SK-N-SH (cell line): ENCODE results near the gene FAM76A. TPM values are rescaled to one million over a fixed set of nuclear protein-coding genes. Genes with fewer than 3 reads are reported as not detected.

ENCODE experiments used
- CTCF ChIA-PET: fragments of 300-600, 350-600 bp; formaldehyde crosslinking; extraction: SDS; loops from one replicate; lab custom pipeline; 2021; lab: Yijun Ruan, JAX
- POLR2A ChIA-PET: fragments of 350-600 bp; sonication (Branson Sonifier 250); formaldehyde crosslinking; extraction: SDS; loops from one replicate; lab custom pipeline; 2020; ENCODE audit warnings: antibody characterized with exemption, inconsistent platforms; lab: Yijun Ruan, JAX
- DNase-seq: peaks from one replicate; pipeline ENCODE4 v3.0.0; 2012
- H2AFZ ChIP-seq: fragments of 200-600 bp; sonication (generic); 2 replicates; pipeline ENCODE4 v1.8.1; 2016; ENCODE audit warnings: antibody characterized with exemption, mild to moderate bottlenecking, low read depth
- H3F3A ChIP-seq: fragments of 200-600 bp; sonication (generic); replicated peaks from 2 replicates; pipeline ENCODE3; 2016; ENCODE audit warnings: antibody characterized with exemption, mild to moderate bottlenecking; ENCODE audit not compliant: insufficient read depth
- H3K27ac ChIP-seq, 2 experiments: fragments of 200-500 bp in 1 of 2; fragments of 200-600 bp in 1 of 2; sonication (Bioruptor generic) in 1 of 2; sonication (generic), shearing (Covaris generic) in 1 of 2; 2 replicates each; pipeline versions ENCODE4 v1.5.1 to v1.6.1; 2014 to 2016; ENCODE audit warnings: low read depth in 2 of 2, inconsistent platforms in 1 of 2, low read length in 1 of 2, mild to moderate bottlenecking in 1 of 2, mixed read lengths in 1 of 2
- H3K27me3 ChIP-seq: fragments of 200-600 bp; sonication (generic), shearing (Covaris generic); 2 replicates; pipeline ENCODE4 v1.6.1; 2016; ENCODE audit warnings: mixed run types; ENCODE audit not compliant: insufficient read depth
- H3K36me3 ChIP-seq, 2 experiments: fragments of 200-500 bp in 1 of 2; fragments of 200-600 bp in 1 of 2; sonication (Bioruptor generic) in 1 of 2; sonication (generic) in 1 of 2; replicated peaks in 1 of 2; 2 replicates each; pipeline versions ENCODE3 to v1.5.1; 2014 to 2016; ENCODE audit warnings: low read length in 1 of 2, mild to moderate bottlenecking in 1 of 2; ENCODE audit not compliant: insufficient read depth in 2 of 2, control insufficient read depth in 1 of 2
- H3K4me1 ChIP-seq, 2 experiments: fragments of 200-500 bp in 1 of 2; fragments of 200-600 bp in 1 of 2; sonication (Bioruptor generic) in 1 of 2; sonication (generic), shearing (Covaris generic) in 1 of 2; 2 replicates each; pipeline versions ENCODE4 v1.5.1 to v1.6.1; 2014 to 2016; ENCODE audit warnings: low read depth in 1 of 2, low read length in 1 of 2, mixed run types in 1 of 2; ENCODE audit not compliant: insufficient read depth in 2 of 2, control insufficient read depth in 1 of 2
- H3K4me2 ChIP-seq: fragments of 200-600 bp; sonication (generic), shearing (Covaris generic); 2 replicates; pipeline ENCODE4 v1.6.1; 2017; ENCODE audit warnings: mixed run types
- H3K4me3 ChIP-seq, 2 experiments: fragments of 200-500 bp in 1 of 2; fragments of 200-600 bp in 1 of 2; sonication (Bioruptor generic) in 1 of 2; sonication (generic), shearing (Covaris generic) in 1 of 2; 2 replicates each; pipeline versions ENCODE4 v1.5.1 to v1.8.1; 2014 to 2016; ENCODE audit warnings: low read depth in 2 of 2, inconsistent platforms in 1 of 2, low read length in 1 of 2, mild to moderate bottlenecking in 1 of 2, mixed read lengths in 1 of 2, moderate library complexity in 1 of 2
- H3K79me2 ChIP-seq: fragments of 200-600 bp; sonication (generic); 2 replicates; pipeline ENCODE4 v1.8.1; 2017; ENCODE audit warnings: mild to moderate bottlenecking; ENCODE audit not compliant: insufficient read depth
- H3K9ac ChIP-seq: fragments of 200-600 bp; sonication (generic); 2 replicates; pipeline ENCODE4 v1.6.1; 2017; ENCODE audit warnings: mixed run types
- H3K9me2 ChIP-seq: fragments of 200-600 bp; sonication (generic); 2 replicates; pipeline ENCODE4 v1.6.1; 2017; ENCODE audit warnings: mixed run types
- H3K9me3 ChIP-seq: fragments of 200-600 bp; sonication (generic); 2 replicates; pipeline ENCODE4 v1.6.1; 2017; ENCODE audit warnings: mixed run types, mild to moderate bottlenecking, moderate library complexity
- H4K20me1 ChIP-seq: fragments of 200-600 bp; sonication (generic); 2 replicates; pipeline ENCODE4 v1.6.1; 2017; ENCODE audit warnings: mild to moderate bottlenecking, mixed run types; ENCODE audit not compliant: insufficient read depth
- ELF1 ChIP-seq: IDR thresholded peaks from 2 replicates; pipeline ENCODE4 v1.4.0; 2012
- EP300 ChIP-seq, 2 experiments: IDR thresholded peaks; 2 replicates each; pipeline versions ENCODE4 v1.4.0 to v1.6.1; 2012; ENCODE audit warnings: borderline replicate concordance in 1 of 2, low read depth in 1 of 2, low read length in 1 of 2
- EZH2phosphoT487 ChIP-seq: fragments of 200-600 bp; sonication (generic); IDR thresholded peaks from 2 replicates; pipeline ENCODE4 v1.6.1; 2017; ENCODE audit warnings: low read depth, mixed run types, mild to moderate bottlenecking, antibody characterized with exemption, moderate library complexity, borderline replicate concordance
- FOSL2 ChIP-seq: IDR thresholded peaks from 2 replicates; pipeline ENCODE4 v1.4.0; 2012; ENCODE audit warnings: low read depth, mild to moderate bottlenecking, moderate library complexity, borderline replicate concordance
- FOXJ3 ChIP-seq: sonication (generic); formaldehyde crosslinking; IDR thresholded peaks from 2 replicates; pipeline ENCODE4 v1.5.1; 2020; ENCODE audit warnings: mild to moderate bottlenecking, missing genetic modification reagents
- JUND ChIP-seq: IDR thresholded peaks from 2 replicates; pipeline ENCODE4 v1.4.0; 2012
- MEF2A ChIP-seq: IDR thresholded peaks from 2 replicates; pipeline ENCODE4 v1.4.0; 2012; ENCODE audit warnings: low read depth, borderline replicate concordance
- NFIC ChIP-seq: IDR thresholded peaks from 2 replicates; pipeline ENCODE4 v1.4.0; 2012; ENCODE audit warnings: borderline replicate concordance
- RAD21 ChIP-seq: IDR thresholded peaks from 2 replicates; pipeline ENCODE4 v1.6.1; 2012; ENCODE audit warnings: mild to moderate bottlenecking, low read length
- RCOR1 ChIP-seq: fragments of 150-350 bp; IDR thresholded peaks from 2 replicates; pipeline ENCODE4 v1.6.1; 2017; ENCODE audit warnings: antibody characterized with exemption, low read length
- RFX5 ChIP-seq: IDR thresholded peaks from 2 replicates; pipeline ENCODE4 v1.6.1; 2012; ENCODE audit warnings: mild to moderate bottlenecking, improper control_type of control experiment, low read length
- SMC3 ChIP-seq: IDR thresholded peaks from 2 replicates; pipeline ENCODE4 v1.6.1; 2012; ENCODE audit warnings: low read depth, low read length, improper control_type of control experiment
- TAF1 ChIP-seq: IDR thresholded peaks from 2 replicates; pipeline ENCODE4 v1.6.1; 2012; ENCODE audit warnings: low read depth, mild to moderate bottlenecking, low read length, moderate library complexity, borderline replicate concordance
- TCF12 ChIP-seq: IDR thresholded peaks from 2 replicates; pipeline ENCODE4 v1.4.0; 2012
- TEAD4 ChIP-seq: IDR thresholded peaks from 2 replicates; pipeline ENCODE4 v1.4.0; 2012; ENCODE audit warnings: mild to moderate bottlenecking, borderline replicate concordance; ENCODE audit not compliant: insufficient read depth
- YY1 ChIP-seq: IDR thresholded peaks from 2 replicates; pipeline ENCODE4 v1.4.0; 2012; ENCODE audit warnings: low read depth, mild to moderate bottlenecking
- WGBS: methylation state at CpG from one replicate; pipeline ENCODE4 v1.1.6; 2017; ENCODE audit warnings: low lambda C conversion rate; 5-methylcytosine and 5-hydroxymethylcytosine counted together
- polyA plus RNA-seq, 3 experiments: library from polyadenylated mRNA; depleted of rRNA; stranded (reverse); fragments of >200 nt; gene quantifications; 2 replicates each; pipeline ENCODE4 v1.2.3, GENCODE V29; 2012
- TF ChIP-seq, protein P1 (sequence below): IDR thresholded peaks from 2 replicates; pipeline ENCODE4; 2012
- TF ChIP-seq, protein P2 (sequence below): IDR thresholded peaks from 2 replicates; pipeline ENCODE4 v1.6.1; 2012; ENCODE audit warnings: mild to moderate bottlenecking, low read depth, low read length, moderate library complexity
- TF ChIP-seq, protein P3 (sequence below): IDR thresholded peaks from 2 replicates; pipeline ENCODE4 v1.4.0; 2012; ENCODE audit warnings: low read depth
- TF ChIP-seq, protein P4 (sequence below): fragments of 150-350 bp; IDR thresholded peaks from 2 replicates; pipeline ENCODE4 v1.6.1; 2016; ENCODE audit warnings: mild to moderate bottlenecking, low read depth, low read length

FAM76A gene
- polyA plus RNA-seq, 1 of the 3 experiments (the other 2 are of a cell fraction) = 2.9 TPM

DNA sequence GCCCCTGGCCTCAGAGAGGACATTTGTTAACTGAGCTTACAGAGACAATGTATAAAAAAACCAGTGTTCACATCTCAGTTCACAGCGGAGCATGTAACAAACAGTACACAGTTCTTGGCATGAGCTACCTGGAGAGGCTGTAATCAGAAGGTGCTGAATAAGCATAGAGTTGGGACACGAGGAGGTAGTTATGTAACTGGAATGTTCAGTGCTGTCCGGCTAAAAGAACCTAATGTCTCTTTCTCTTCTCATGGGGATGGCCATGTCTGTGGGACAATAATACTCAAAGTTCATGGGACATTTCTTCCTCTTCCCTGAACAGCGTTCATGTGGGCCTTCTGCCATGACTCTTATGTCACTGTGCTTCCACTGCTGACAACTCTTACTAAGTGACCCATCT, 30.1 kb downstream of the FAM76A start:
- TF ChIP-seq YY1 (no peak), FOXJ3 (CRISPR knock-in tag) (no peak), TCF12 (no peak), TEAD4 (no peak), RCOR1 (no peak), RFX5 (no peak), MEF2A (no peak), FOSL2 (no peak), EP300 (IDR thresholded peaks at IDR 0.05; ENCODE audit: borderline replicate concordance in 1 of 2, low read depth in 1 of 2, low read length in 1 of 2) (no peak), ELF1 (no peak), JUND (no peak), EZH2phosphoT487 (no peak), TAF1 (no peak), SMC3 (no peak), RAD21 (no peak), NFIC (no peak)
- TF ChIP-seq, protein P1, sequence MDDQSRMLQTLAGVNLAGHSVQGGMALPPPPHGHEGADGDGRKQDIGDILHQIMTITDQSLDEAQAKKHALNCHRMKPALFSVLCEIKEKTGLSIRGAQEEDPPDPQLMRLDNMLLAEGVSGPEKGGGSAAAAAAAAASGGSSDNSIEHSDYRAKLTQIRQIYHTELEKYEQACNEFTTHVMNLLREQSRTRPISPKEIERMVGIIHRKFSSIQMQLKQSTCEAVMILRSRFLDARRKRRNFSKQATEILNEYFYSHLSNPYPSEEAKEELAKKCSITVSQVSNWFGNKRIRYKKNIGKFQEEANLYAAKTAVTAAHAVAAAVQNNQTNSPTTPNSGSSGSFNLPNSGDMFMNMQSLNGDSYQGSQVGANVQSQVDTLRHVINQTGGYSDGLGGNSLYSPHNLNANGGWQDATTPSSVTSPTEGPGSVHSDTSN = no peak
- TF ChIP-seq, protein P2, sequence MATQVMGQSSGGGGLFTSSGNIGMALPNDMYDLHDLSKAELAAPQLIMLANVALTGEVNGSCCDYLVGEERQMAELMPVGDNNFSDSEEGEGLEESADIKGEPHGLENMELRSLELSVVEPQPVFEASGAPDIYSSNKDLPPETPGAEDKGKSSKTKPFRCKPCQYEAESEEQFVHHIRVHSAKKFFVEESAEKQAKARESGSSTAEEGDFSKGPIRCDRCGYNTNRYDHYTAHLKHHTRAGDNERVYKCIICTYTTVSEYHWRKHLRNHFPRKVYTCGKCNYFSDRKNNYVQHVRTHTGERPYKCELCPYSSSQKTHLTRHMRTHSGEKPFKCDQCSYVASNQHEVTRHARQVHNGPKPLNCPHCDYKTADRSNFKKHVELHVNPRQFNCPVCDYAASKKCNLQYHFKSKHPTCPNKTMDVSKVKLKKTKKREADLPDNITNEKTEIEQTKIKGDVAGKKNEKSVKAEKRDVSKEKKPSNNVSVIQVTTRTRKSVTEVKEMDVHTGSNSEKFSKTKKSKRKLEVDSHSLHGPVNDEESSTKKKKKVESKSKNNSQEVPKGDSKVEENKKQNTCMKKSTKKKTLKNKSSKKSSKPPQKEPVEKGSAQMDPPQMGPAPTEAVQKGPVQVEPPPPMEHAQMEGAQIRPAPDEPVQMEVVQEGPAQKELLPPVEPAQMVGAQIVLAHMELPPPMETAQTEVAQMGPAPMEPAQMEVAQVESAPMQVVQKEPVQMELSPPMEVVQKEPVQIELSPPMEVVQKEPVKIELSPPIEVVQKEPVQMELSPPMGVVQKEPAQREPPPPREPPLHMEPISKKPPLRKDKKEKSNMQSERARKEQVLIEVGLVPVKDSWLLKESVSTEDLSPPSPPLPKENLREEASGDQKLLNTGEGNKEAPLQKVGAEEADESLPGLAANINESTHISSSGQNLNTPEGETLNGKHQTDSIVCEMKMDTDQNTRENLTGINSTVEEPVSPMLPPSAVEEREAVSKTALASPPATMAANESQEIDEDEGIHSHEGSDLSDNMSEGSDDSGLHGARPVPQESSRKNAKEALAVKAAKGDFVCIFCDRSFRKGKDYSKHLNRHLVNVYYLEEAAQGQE = no peak
- TF ChIP-seq, protein P3, sequence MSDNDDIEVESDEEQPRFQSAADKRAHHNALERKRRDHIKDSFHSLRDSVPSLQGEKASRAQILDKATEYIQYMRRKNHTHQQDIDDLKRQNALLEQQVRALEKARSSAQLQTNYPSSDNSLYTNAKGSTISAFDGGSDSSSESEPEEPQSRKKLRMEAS = no peak
- TF ChIP-seq, protein P4, sequence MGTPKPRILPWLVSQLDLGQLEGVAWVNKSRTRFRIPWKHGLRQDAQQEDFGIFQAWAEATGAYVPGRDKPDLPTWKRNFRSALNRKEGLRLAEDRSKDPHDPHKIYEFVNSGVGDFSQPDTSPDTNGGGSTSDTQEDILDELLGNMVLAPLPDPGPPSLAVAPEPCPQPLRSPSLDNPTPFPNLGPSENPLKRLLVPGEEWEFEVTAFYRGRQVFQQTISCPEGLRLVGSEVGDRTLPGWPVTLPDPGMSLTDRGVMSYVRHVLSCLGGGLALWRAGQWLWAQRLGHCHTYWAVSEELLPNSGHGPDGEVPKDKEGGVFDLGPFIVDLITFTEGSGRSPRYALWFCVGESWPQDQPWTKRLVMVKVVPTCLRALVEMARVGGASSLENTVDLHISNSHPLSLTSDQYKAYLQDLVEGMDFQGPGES = no peak
- Histone ChIP-seq H3K4me3 (no peak overlapping the region), H3K9me2 (no peaks in the 10 kb centered on the region), H3K4me1 (peaks cover 0 to 16% of the 10 kb centered on the region in 2 experiments; a peak in 2 of 4 replicates), H3K4me2 (no peak overlapping the region), H3K79me2 (no peaks in the 10 kb centered on the region), H2AFZ (no peak overlapping the region), H4K20me1 (no peaks in the 10 kb centered on the region), H3K36me3 (peaks cover 0 to 46% of the 10 kb centered on the region in 2 experiments), H3K9ac (no peak overlapping the region), H3F3A (peaks cover 4% of the 10 kb centered on the region), H3K9me3 (no peaks in the 10 kb centered on the region), H3K27me3 (no peaks in the 10 kb centered on the region), H3K27ac (no peak overlapping the region)
- ChIA-PET POLR2A (interaction anchor here (1.0 kb wide), 1 partner anchor 17 kb away, joined by 3 read pairs; the partner anchor contains the start of gene STX12), CTCF (no interaction called here)
- no peak for DNase-seq
- 96% methylated on average over 4 of the region's 4 CpGs for WGBS
